Lung (tissue), 12 donors: ENCODE data around the gene DDX24. TPM values are rescaled to one million over a fixed set of nuclear protein-coding genes. Genes with fewer than 3 reads are reported as not detected.
A peak's percentile ranks its signal among the peaks of the same experiment; 100 is the strongest.

Experiments used
- ATAC-seq: fragments of 200-7000 bp; cut with Tn5 transposase; one replicate; pipeline ENCODE4 v1.9.1; 2020; ENCODE audit warnings: moderate number of reproducible peaks; ENCODE audit not compliant: insufficient read depth, low FRiP score
- DNase-seq, 3 donors: peaks; one replicate each; pipeline ENCODE4 v3.0.0-alpha.2; 2013 to 2017
- H3K27ac ChIP-seq, 2 donors: one replicate each; pipeline ENCODE4 v1.5.1; 2013; ENCODE audit warnings: mild to moderate bottlenecking in 2 of 2, moderate library complexity in 2 of 2, control low read depth in 1 of 2, inconsistent platforms in 1 of 2, low read depth in 1 of 2, low read length in 1 of 2
- H3K27me3 ChIP-seq, 3 donors: one replicate each; pipeline ENCODE4 v1.5.1; 2013; ENCODE audit warnings: low read length in 2 of 3; ENCODE audit not compliant: control insufficient read depth in 3 of 3, insufficient read depth in 3 of 3
- H3K36me3 ChIP-seq, 4 donors: one replicate each; pipeline ENCODE4 v1.5.1; 2013; ENCODE audit warnings: low read length in 4 of 4, mild to moderate bottlenecking in 1 of 4, moderate library complexity in 1 of 4; ENCODE audit not compliant: control insufficient read depth in 4 of 4, insufficient read depth in 4 of 4
- H3K4me1 ChIP-seq, 5 donors: one replicate each; pipeline ENCODE4 v1.5.1; 2013; ENCODE audit warnings: low read length in 5 of 5, mild to moderate bottlenecking in 2 of 5, moderate library complexity in 1 of 5; ENCODE audit not compliant: control insufficient read depth in 5 of 5, insufficient read depth in 5 of 5
- H3K4me3 ChIP-seq: one replicate; pipeline ENCODE4 v1.5.1; 2013; ENCODE audit warnings: mild to moderate bottlenecking, control low read depth, moderate library complexity
- H3K9ac ChIP-seq, 2 donors: one replicate each; pipeline ENCODE4 v1.5.1; 2013; ENCODE audit warnings: low read length in 2 of 2, control low read depth in 1 of 2; ENCODE audit not compliant: insufficient read depth in 1 of 2
- H3K9me3 ChIP-seq, 4 donors: one replicate each; pipeline ENCODE4 v1.5.1; 2013; ENCODE audit warnings: low read length in 3 of 4, mild to moderate bottlenecking in 1 of 4, moderate library complexity in 1 of 4; ENCODE audit not compliant: control insufficient read depth in 4 of 4, insufficient read depth in 3 of 4
- CTCF ChIP-seq: IDR thresholded peaks from 2 replicates; pipeline ENCODE4 v1.5.1; 2012; ENCODE audit warnings: mild to moderate bottlenecking; ENCODE audit errors: control extremely low read depth, extremely low read depth
- WGBS, 2 donors: extraction: QIAGEN DNeasy Blood & Tissue Kit; methylation state at CpG; one replicate each; pipeline ENCODE4 v1.1.7; 2013; 5-methylcytosine and 5-hydroxymethylcytosine counted together
- polyA plus RNA-seq, 2 donors: library from polyadenylated mRNA; stranded (reverse); fragments of 200-250 nt; gene quantifications; one replicate each; pipeline ENCODE4 v1.2.1, GENCODE V29; 2013
- total RNA-seq, 2 donors: library from RNA; depleted of rRNA in 1 of 2; stranded (reverse); fragments of >200 nt in 1 of 2; gene quantifications; one replicate each; pipeline ENCODE4 v1.2.1, GENCODE V29; 2014 to 2021
- donor health status: control.
- donor health status: control.
- donor health status: Bipolar disorder and iron deficiency.
- donor health status: healthy.
- donor health status: DM: yes; HTN: yes; CAD: no.

Gene DDX24
- total and polyA plus RNA-seq, 4 donors = 78.4 to 138 (median 107) TPM

- 34 to 37% methylated on average over 12 of the region's 12 CpGs for WGBS, 2 donors
- DNase-seq (peak; percentile 40 to 54 (median 51)), ATAC-seq (no peak)
- Histone ChIP-seq H3K4me1 (peaks cover 0 to 1% (median 0%) of the 10 kb centered on the region in 5 donors), H3K4me3 (no peak overlapping the region), H3K36me3 (peaks cover 0 to 3% (median 0%) of the 10 kb centered on the region in 4 donors), H3K9ac (no peak overlapping the region), H3K27me3 (no peaks in the 10 kb centered on the region), H3K9me3 (peaks cover 0 to 2% (median 0%) of the 10 kb centered on the region in 4 donors), H3K27ac (no peak overlapping the region)
- peak; percentile 73 for TF ChIP-seq CTCF
Measured at GRCh38 chr14:94036313-94037167, 44.5 kb downstream of the DDX24 start.

GRCh38 chr14:94034886-94035285, 46.1 kb downstream of the DDX24 start:
- peaks cover 0 to 3% (median 0%) of the 10 kb centered on the region in 4 donors for H3K36me3 ChIP-seq
- no peaks in the 10 kb centered on the region for H3K4me1 ChIP-seq
- TF ChIP-seq CTCF = no peak
- ATAC-seq (no peak), DNase-seq (no peak)
- H3K9me3 ChIP-seq = no peaks in the 10 kb centered on the region
- 38 to 64% methylated on average over 3 of the region's 3 CpGs for WGBS, 2 donors
- H3K27ac ChIP-seq = no peak overlapping the region
- H3K9ac ChIP-seq = no peak overlapping the region
- H3K27me3 ChIP-seq = no peaks in the 10 kb centered on the region
- H3K4me3 ChIP-seq = no peak overlapping the region

- Histone ChIP-seq H3K4me1 (peaks cover 0 to 5% (median 0%) of the 10 kb centered on the region in 5 donors), H3K27me3 (no peaks in the 10 kb centered on the region), H3K9ac (no peak overlapping the region), H3K9me3 (no peaks in the 10 kb centered on the region), H3K36me3 (peaks cover 0 to 3% (median 0%) of the 10 kb centered on the region in 4 donors), H3K4me3 (no peak overlapping the region), H3K27ac (no peak overlapping the region)
- ATAC-seq = no peak
- no peak for TF ChIP-seq CTCF
- DNase-seq = no peak
- WGBS, 2 donors = 84 to 87% methylated on average over 7 of the region's 7 CpGs
Measured at GRCh38 chr14:94031883-94032279, 49.1 kb downstream of the DDX24 start.
